Endothelial cell (in vitro differentiated cells): ENCODE results near the gene ARL3. TPM values are rescaled to one million over a fixed set of nuclear protein-coding genes. Genes with fewer than 3 reads are reported as not detected.

Experiments used
- DNase-seq: peaks from one replicate; pipeline ENCODE4 v3.0.0; 2021; ENCODE audit warnings: low spot score
- H3K27ac Mint-ChIP-seq: one replicate; pipeline ENCODE4 v1.8.0; 2021; ENCODE audit warnings: mixed read lengths, inconsistent platforms; ENCODE audit not compliant: unreplicated experiment
- H3K27me3 Mint-ChIP-seq: one replicate; pipeline ENCODE4 v1.8.0; 2021; ENCODE audit warnings: mild to moderate bottlenecking, moderate library complexity, mixed read lengths, inconsistent platforms; ENCODE audit not compliant: unreplicated experiment
- H3K36me3 Mint-ChIP-seq: one replicate; pipeline ENCODE4 v1.8.0; 2021; ENCODE audit warnings: mild to moderate bottlenecking, low read depth, mixed read lengths, inconsistent platforms; ENCODE audit not compliant: unreplicated experiment
- H3K4me1 Mint-ChIP-seq: one replicate; pipeline ENCODE4 v1.8.0; 2021; ENCODE audit warnings: mild to moderate bottlenecking, mixed read lengths, inconsistent platforms; ENCODE audit not compliant: unreplicated experiment
- H3K4me3 Mint-ChIP-seq: one replicate; pipeline ENCODE4 v1.8.0; 2021; ENCODE audit warnings: mild to moderate bottlenecking, mixed read lengths, inconsistent platforms; ENCODE audit not compliant: unreplicated experiment
- H3K9me3 Mint-ChIP-seq: one replicate; pipeline ENCODE4 v1.8.0; 2021; ENCODE audit warnings: mixed read lengths, inconsistent platforms; ENCODE audit not compliant: unreplicated experiment
- total RNA-seq: library from RNA; stranded (reverse); fragmentation: NEBNext Ultra II Directional; extraction: Animal tissue kit (Norgen Biotek cat#: 25700); gene quantifications from one replicate; pipeline ENCODE4 v1.2.1, GENCODE V29; 2021; ENCODE audit not compliant: unreplicated experiment
- TF ChIP-seq, protein P1 (sequence below): fragments of 200-600 bp; sonication (generic); IDR thresholded peaks from one replicate; pipeline ENCODE4 v1.5.0; 2021; ENCODE audit warnings: antibody characterized with exemption; ENCODE audit not compliant: unreplicated experiment

Gene ARL3
- total RNA-seq, 1 donor from 2014 or later, result 9.0 TPM

DNA sequence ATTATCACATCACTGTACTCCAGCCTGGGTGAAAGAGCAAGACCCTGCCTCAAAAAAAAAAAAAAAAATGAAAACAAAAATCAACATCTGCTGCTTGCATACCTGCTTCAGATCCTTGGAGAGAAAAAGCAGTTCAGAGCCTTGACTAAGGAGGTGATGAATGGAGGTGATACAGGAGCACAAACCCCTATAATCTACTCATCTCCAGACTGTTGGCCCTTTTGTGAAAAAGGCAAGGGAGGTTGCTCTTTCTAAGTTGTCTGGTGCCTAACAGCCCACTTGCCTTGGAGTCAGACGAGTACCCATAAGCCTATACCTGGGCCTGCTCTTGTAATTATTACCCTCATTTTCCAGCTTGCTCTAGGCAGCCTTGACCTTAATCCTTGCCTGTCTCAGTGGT is 1.7 kb upstream of the ARL3 start:
- Mint-ChIP-seq H3K27ac (no peak overlapping the region), H3K4me3 (peak overlapping the region; percentile 0), H3K4me1 (peaks cover 26% of the 10 kb centered on the region), H3K27me3 (peaks cover 7% of the 10 kb centered on the region), H3K36me3 (peaks cover 12% of the 10 kb centered on the region), H3K9me3 (no peaks in the 10 kb centered on the region)
- no peak for DNase-seq
- TF ChIP-seq, protein P1, sequence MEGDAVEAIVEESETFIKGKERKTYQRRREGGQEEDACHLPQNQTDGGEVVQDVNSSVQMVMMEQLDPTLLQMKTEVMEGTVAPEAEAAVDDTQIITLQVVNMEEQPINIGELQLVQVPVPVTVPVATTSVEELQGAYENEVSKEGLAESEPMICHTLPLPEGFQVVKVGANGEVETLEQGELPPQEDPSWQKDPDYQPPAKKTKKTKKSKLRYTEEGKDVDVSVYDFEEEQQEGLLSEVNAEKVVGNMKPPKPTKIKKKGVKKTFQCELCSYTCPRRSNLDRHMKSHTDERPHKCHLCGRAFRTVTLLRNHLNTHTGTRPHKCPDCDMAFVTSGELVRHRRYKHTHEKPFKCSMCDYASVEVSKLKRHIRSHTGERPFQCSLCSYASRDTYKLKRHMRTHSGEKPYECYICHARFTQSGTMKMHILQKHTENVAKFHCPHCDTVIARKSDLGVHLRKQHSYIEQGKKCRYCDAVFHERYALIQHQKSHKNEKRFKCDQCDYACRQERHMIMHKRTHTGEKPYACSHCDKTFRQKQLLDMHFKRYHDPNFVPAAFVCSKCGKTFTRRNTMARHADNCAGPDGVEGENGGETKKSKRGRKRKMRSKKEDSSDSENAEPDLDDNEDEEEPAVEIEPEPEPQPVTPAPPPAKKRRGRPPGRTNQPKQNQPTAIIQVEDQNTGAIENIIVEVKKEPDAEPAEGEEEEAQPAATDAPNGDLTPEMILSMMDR, result no peak

DNA sequence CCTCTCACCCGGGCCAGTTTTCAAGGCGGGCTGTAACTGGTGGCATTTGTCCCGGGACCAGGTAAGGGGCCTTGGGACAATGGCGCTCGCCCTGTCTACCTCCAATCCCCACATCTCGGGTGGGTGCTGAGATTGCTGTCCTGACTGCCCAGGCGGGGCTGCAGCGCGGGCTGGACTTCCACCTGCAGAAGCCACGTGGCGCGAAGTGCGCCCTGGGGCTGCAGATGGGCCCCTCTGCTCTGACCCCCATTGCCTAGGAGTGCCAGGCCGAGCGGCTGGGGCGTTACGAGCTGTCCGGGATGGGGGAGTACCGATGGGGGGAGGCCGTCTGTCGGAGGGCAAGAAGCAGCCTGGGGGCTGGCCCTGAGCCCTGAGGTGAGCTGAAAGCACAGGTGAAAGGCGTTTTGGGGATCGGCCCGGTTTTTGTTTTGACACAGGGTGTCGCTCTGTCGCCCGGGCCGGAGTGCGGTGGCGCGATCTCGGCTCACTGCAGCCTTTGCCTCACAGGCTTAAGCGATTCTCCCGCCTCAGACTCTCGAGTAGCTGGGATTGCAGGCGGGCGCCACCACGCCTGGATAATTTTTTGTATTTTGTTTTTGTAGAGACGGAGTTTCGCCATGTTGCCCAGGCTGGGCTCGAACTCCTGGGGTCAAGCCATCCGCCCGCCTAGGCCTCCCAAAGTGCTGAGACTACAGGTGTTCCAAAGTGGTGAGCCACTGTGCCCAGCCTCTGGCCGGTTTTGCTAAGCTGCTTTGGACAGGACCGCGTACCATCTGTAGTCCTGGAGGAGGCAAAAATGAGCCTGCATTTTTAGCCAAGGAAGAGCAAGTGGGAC is 641 bp upstream of the ARL3 start, which contains the start of gene SFXN2:
Gene SFXN2, plus strand, starts transcription at position 16 of the 835 bp plus-strand sequence. CDS start 12,001 bp downstream, outside the sequence.
- peaks cover 25% of the 10 kb centered on the region for H3K4me1 Mint-ChIP-seq
- DNase-seq, result no peak
- peak within 1 kb of the TSS; percentile 97 for H3K4me3 Mint-ChIP-seq
- peaks cover 7% of the 10 kb centered on the region for H3K27me3 Mint-ChIP-seq
- peak within 1 kb of the TSS; percentile 96 for H3K27ac Mint-ChIP-seq
- TF ChIP-seq, protein P1, result no peak
- H3K9me3 Mint-ChIP-seq, result no peaks in the 10 kb centered on the region
- peaks cover 12% of the 10 kb centered on the region for H3K36me3 Mint-ChIP-seq

DNA sequence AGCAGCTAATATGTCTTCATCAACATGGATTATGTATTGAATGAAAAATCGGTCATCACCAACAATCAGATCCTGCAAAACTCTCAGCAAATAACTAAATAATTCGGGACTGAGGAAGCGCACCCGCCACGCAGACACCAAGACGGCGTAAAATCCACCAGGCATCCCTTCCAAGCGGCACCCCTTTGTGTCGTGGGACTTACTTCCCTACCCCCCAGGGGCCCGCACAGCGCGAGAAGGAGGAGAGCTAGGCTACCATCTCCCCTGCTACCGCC is 721 bp downstream of the ARL3 start:
- peak overlapping the region; percentile 96 for H3K27ac Mint-ChIP-seq
- peaks cover 12% of the 10 kb centered on the region for H3K36me3 Mint-ChIP-seq
- no peak for DNase-seq
- H3K27me3 Mint-ChIP-seq, result peaks cover 7% of the 10 kb centered on the region
- H3K4me1 Mint-ChIP-seq, result peaks cover 18% of the 10 kb centered on the region
- TF ChIP-seq, protein P1, result peak; percentile 54
- peak overlapping the region; percentile 97 for H3K4me3 Mint-ChIP-seq
- no peaks in the 10 kb centered on the region for H3K9me3 Mint-ChIP-seq

DNA sequence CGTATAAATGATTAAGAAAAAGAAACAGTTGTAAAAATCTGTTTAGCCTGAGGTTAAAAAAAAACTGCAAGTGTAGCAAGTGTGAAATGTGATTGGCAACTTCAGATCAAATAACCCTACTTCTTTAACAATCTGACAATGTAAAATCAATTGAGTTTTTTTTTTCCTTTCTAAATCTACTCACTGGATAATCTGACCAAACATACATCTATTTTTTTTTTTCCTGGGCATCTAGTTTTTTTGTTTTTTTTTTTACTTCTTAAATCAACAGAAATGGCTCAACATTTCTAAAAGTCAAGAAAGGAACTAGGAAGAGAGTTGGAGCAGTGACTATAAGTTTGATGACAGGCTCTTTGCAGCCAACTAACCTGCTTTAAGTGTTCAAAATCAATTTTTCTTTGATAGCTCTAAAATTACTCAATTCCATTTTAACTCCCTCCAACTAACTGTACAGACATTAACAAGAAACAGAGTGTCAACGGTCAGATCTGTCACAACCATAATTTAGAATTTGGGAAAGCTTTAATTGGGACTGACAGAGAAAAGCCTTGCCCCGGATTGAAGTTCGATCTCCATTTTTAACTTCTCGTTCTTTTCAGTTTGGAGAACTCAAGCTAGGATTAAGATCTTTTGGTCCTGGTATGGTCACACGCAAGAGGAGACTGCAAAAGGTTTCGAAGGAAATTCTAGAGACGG is 1.2 kb downstream of the ARL3 start:
- Mint-ChIP-seq H3K4me3 (peak overlapping the region; percentile 97), H3K9me3 (no peaks in the 10 kb centered on the region), H3K4me1 (peaks cover 14% of the 10 kb centered on the region), H3K27ac (peak overlapping the region; percentile 96), H3K36me3 (peaks cover 11% of the 10 kb centered on the region), H3K27me3 (peaks cover 7% of the 10 kb centered on the region)
- TF ChIP-seq, protein P1, result no peak
- no peak for DNase-seq

DNA sequence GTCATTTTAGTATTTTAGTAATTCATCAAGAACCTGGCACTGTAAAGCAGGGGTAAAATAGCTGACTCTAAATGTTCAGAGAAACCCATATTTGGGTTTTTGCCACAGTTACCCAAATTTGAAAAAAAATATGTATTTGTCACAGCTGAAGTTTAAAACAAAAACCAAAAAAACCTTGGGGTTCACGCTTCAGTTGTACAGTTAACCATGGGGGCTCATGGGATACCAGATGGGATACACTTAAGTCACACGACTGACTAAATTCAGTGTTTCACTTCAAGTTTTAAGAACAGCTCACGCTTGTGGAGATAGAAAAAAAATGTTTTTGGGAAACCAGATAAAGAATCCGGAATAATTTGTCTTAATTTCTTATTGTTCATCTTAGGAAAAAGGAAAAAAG is 2.1 kb downstream of the ARL3 start:
- peaks cover 3% of the 10 kb centered on the region for H3K36me3 Mint-ChIP-seq
- H3K27ac Mint-ChIP-seq, result no peak overlapping the region
- H3K27me3 Mint-ChIP-seq, result peaks cover 7% of the 10 kb centered on the region
- H3K4me1 Mint-ChIP-seq, result peaks cover 8% of the 10 kb centered on the region
- TF ChIP-seq, protein P1, result no peak
- DNase-seq, result no peak
- no peak overlapping the region for H3K4me3 Mint-ChIP-seq
- H3K9me3 Mint-ChIP-seq, result no peaks in the 10 kb centered on the region
